GM12801 (cell line): ENCODE measurements around the gene RCAN1.

Source experiments
- TF ChIP-seq, protein P1 (sequence below): IDR thresholded peaks from one replicate; pipeline ENCODE4 v1.5.1; 2011; ENCODE audit warnings: control low read depth; ENCODE audit not compliant: insufficient read length; ENCODE audit errors: extremely low read depth

Gene RCAN1

DNA sequence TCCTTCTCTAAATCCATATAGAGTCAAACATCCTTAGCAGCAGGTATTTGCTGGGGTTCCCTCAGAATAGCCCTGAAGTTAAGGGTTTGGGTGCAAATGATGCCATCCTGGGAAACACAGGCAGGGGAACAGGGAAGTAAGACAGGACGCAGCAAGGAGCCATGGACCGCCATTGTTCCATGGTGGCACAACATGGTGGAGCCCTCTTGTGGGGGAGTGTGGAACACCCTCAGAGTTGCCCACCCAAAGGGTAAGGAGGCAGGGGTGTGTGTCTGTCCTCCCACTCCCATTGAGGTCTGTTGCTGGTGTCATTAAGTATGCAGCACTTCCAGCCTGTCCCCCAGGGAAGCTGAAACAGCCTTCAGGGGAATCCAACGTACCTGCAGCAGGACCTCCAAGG lies 20.4 kb upstream of the RCAN1 start:
- TF ChIP-seq, protein P1, sequence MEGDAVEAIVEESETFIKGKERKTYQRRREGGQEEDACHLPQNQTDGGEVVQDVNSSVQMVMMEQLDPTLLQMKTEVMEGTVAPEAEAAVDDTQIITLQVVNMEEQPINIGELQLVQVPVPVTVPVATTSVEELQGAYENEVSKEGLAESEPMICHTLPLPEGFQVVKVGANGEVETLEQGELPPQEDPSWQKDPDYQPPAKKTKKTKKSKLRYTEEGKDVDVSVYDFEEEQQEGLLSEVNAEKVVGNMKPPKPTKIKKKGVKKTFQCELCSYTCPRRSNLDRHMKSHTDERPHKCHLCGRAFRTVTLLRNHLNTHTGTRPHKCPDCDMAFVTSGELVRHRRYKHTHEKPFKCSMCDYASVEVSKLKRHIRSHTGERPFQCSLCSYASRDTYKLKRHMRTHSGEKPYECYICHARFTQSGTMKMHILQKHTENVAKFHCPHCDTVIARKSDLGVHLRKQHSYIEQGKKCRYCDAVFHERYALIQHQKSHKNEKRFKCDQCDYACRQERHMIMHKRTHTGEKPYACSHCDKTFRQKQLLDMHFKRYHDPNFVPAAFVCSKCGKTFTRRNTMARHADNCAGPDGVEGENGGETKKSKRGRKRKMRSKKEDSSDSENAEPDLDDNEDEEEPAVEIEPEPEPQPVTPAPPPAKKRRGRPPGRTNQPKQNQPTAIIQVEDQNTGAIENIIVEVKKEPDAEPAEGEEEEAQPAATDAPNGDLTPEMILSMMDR: no peak

DNA sequence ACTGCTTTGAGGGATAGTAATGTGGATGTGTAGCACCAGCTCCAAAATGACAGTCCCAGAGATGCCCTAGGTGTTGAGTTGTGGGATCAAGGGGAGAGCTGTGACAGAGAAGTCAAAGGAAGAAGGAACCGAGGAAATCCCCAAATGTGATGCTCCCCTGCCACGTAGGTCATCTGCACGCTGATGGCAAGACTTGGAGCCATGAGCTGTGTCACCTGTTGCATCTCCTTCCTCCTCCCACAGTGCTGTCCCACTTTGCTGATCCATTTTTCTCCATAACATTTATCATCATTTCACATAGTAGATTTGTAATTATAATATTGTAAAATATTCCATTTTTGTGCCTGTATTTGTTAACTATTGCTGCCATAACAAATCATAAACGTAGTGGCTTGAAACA lies 17.6 kb upstream of the RCAN1 start:
- TF ChIP-seq, protein P1: no peak

DNA sequence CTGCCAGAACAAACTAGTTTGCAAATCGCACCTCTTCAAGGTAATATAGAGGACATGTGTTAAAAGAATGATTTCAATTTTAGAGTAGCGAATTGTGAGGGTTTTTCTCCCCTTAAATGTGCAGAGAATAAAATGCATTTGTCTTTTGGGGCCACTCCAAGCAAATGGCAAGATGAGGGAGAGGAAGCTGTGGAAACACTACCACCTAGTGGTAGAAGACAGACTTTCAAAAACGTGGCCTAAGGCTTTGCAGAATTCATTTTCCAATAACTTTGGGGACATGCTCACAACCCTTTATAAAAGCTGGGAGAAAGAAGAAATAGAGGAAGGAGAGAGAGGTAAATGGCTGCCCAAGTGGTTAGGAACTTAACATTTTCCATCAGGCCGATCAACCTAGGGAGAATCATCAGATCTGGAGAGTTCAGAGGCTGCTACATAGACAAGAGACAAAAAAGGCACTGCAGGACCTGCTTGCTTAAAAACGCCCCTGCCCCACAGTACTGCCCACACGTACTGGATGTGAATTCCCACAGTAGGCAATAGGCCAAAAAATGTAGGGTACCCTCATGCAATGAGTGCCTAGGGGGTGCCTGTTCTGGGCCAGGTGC lies 15.7 kb upstream of the RCAN1 start:
- TF ChIP-seq, protein P1: no peak

DNA sequence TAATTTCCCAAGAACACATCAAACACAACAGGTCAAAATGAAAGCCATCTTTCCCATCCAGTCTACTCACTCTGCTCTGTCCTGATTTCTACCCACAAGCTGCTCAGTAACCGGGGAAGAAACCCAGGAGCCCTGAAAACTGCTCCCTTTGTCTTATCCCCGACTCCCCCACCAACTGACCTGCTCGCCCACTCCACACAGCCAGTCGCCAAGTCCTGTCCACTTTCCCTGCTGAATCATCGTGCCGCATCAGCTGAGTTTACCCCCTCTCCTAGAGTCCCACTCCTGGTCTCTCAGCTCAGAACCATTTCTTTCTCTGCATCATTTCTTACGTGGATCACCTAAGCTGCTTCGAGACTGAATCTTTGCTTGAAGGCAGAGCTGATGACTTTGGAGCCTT lies 11.2 kb upstream of the RCAN1 start:
- TF ChIP-seq, protein P1: no peak

DNA sequence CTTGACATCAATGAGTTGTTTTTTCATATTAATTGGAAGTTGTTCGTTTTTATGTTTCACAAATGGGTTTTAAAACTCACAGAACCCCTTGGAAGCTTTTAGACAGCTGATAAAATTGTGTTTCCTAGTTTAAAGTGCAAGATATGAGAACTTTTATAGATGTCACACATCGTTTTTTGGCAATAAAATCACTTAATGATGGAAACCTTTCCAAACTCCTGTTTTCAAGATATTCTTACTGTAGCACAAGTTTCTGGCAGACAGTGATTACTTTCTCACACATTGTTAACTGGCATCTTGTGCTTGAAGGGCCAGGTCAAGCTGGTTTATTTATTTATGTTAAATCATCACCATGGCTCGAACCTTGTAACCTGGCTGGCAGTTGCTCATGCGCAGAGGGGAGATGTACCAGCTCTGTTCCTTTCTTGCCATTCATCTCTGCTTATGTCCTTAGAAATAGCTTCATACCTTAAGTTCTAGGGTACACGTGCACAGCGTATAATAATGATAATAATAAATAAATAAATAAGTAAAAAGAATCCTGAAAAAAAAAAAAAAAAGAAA lies 10.2 kb upstream of the RCAN1 start:
- TF ChIP-seq, protein P1: no peak

DNA sequence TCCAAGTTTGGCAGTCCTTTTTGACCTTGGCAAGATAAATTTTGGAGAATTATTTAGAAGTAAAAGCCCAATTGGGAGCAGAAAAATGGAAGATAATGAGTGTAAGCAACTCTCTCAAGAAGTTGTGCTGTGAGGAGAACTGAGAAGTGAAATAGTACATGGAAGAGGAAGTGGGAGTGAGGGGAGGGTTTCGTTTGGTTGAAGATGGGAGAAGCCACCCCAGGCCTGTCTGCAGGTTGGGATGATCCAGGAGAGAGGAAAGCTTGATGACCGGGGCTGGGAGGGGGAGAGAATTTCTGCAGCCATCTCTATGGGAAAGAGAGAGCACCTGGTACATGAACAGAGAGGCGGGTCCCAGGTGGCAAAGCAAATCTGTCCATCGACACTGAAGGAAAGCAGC lies 8.6 kb upstream of the RCAN1 start:
- TF ChIP-seq, protein P1: no peak

DNA sequence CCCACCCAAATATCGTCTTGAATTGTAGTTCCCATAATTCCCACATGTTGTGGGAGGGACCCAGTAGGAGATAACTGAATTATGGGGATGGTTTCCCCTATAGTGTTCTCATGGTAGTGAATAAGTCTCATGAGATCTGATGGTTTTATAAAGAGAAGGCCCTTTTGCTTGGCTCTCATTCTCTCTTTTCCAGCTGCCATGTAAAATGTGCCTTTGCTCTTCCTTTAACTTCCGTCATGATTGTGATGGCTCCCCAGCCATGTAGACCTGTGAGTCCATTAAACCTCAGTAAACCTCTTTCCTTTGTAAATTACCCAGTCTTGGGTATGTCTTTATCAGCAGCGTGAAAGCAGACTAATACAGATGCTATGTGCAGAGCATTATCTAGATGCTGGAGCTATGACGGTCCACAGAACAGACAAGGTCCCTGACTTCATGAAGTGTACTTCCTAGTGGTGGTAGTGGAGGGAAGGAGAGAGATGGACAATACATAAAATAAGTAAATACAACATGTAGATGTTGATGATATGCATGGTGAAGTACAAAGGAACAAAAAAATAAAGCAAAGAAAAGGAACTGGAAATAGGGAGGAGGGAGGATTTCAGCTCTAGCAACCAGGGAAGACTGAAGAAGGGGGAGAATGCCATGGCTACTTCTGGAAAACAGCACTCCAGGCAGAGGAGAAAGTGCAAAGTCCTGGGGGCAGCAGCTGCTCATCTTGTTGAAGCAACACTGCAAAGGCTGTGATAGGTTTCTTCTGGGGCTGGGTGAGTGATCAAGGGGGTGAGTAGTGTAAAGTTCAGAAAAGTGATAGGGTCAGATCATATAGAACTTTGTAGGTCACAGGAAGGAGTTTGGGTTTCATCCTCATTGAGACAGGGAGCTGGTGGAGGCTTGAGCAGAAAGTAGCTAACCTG lies 6.8 kb upstream of the RCAN1 start:
- TF ChIP-seq, protein P1: no peak
